C4-2B (cell line): ENCODE data around the gene CDK5.

Experiments used
- CTCF ChIP-seq: fragments of 450-650 bp; conservative IDR thresholded peaks from 2 replicates; pipeline ENCODE4 v1.5.1; 2017; ENCODE audit warnings: mild to moderate bottlenecking
- ZFX ChIP-seq: fragments of 450-650 bp; IDR thresholded peaks from 2 replicates; pipeline ENCODE4 v1.6.1; 2017

GRCh38 chr7:151039850-151040548 lies 17.7 kb downstream of the CDK5 start:
- TF ChIP-seq CTCF (no peak), ZFX (no peak)
